ENCODE results near the gene STN1.

GRCh38 chr10:103901299-103901698, 16.7 kb downstream of the STN1 start:
- TF ChIP-seq CTCF (conservative IDR thresholded peaks at IDR 0.05 in 1 of 2, IDR thresholded peaks at IDR 0.05 in 1 of 2; ENCODE audit: low read depth in 1 of 2, low read length in 2 of 2) (no peak), EZH2 (IDR thresholded peaks at IDR 0.05; ENCODE audit: low read length, missing control alignments) (no peak)
